ENCODE measurements around the gene TSC1.

TSC1 gene

DNA sequence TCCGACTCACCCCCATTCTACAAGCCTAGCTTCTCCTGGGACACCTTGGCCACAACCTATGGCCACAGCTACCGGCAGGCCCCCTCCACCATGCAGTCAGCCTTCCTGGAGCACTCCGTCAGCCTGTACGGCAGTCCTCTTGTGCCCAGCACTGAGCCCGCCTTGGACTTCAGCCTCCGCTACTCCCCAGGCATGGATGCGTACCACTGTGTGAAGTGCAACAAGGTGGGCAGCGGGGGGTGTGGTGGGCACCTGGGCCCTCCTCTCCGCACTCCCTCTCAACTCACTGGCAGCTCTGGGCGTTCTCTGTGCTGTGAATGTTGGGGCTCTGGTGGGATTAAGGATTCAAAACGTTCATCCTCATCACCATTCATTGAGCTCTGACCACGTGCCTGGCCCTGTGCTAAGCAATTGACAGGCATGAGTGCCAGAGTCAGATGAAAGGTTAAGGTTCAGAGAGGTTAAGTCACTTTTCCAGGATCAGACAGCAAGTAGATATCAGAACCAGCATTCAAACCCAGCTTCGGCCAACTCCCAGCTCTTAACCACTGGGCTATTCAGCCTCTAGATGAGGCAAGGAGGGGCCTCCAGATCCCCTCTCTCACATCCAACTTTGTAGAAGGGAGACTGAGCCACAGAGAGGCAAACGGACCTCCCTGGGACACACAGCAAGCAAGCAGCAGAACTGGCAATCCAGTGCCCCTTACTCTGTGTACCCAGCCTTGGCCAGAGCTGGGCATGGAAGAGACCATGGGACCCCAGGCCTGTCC is 44.0 kb upstream of the TSC1 start:
- TF ChIP-seq, protein P1, sequence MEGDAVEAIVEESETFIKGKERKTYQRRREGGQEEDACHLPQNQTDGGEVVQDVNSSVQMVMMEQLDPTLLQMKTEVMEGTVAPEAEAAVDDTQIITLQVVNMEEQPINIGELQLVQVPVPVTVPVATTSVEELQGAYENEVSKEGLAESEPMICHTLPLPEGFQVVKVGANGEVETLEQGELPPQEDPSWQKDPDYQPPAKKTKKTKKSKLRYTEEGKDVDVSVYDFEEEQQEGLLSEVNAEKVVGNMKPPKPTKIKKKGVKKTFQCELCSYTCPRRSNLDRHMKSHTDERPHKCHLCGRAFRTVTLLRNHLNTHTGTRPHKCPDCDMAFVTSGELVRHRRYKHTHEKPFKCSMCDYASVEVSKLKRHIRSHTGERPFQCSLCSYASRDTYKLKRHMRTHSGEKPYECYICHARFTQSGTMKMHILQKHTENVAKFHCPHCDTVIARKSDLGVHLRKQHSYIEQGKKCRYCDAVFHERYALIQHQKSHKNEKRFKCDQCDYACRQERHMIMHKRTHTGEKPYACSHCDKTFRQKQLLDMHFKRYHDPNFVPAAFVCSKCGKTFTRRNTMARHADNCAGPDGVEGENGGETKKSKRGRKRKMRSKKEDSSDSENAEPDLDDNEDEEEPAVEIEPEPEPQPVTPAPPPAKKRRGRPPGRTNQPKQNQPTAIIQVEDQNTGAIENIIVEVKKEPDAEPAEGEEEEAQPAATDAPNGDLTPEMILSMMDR (IDR thresholded peaks at IDR 0.05; ENCODE audit: low read depth, low read length): no peak
- H3K4me3 ChIP-seq (ENCODE audit: low read depth, low read length): no peak overlapping the region

- TF ChIP-seq, protein P1 (IDR thresholded peaks at IDR 0.05; ENCODE audit: low read depth, low read length): no peak
- H3K4me3 ChIP-seq (ENCODE audit: low read depth, low read length): no peak overlapping the region
Measured at GRCh38 chr9:132986640-132987620, 42.5 kb upstream of the TSC1 start.

DNA sequence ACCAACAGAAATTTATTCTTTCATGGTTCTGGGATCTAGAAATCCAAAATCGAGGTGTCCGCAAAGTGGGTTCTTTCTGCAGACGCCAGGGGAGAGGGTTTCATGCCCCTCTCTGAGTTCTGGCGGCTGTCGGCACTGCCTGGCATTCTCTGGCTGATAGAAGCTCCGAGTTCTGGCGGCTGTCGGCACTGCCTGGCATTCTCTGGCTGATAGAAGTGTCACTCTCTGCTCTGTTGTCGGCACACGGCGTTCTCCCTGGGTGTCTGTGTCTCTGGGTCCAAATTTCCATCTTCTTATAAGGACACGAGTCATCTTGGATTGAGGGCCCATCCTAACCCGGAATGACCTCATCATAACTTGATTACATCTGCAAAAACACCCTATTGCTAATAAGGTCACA is 41.7 kb upstream of the TSC1 start:
- no peak overlapping the region for H3K4me3 ChIP-seq (ENCODE audit: low read depth, low read length)

DNA sequence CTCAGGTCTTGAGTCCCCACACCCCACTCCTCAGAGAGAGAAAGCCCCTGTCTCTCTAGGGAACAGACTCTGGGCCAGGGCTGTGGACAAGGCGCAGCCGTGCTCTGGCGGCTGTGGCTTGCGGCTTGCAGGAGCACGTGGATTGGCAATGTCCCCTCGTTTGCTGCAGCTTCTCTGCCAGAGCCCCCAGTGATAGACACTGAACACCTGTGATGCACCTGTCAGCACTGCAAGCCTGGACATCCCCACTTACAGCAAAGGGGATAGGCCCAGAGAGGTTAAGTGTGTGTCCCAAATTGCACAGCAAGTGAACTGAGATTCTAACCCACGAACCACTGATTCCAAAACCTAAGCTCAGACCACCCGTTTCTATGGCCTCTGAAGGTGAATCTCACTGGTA is 41.1 kb upstream of the TSC1 start:
- TF ChIP-seq, protein P1 (IDR thresholded peaks at IDR 0.05; ENCODE audit: low read depth, low read length): no peak
- H3K4me3 ChIP-seq (ENCODE audit: low read depth, low read length): no peak overlapping the region

More for the DNA sequence above, 41.7 kb upstream of the TSC1 start:
- TF ChIP-seq, protein P1 (IDR thresholded peaks at IDR 0.05; ENCODE audit: low read depth, low read length): no peak

DNA sequence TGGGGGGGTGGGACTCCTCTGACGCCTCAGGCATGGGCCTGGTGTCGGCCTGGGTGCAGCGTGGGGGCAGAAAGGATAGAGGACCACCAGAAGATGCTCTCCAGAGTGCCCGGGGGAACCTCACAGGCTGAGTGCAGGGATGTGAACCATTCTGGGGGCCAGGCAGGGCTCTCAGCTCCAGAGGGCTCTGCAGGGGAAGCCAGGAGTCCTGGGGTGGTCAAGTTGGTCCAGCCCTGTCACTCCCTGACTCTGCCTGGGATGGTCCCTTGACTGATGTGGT is 40.6 kb upstream of the TSC1 start:
- TF ChIP-seq, protein P1 (IDR thresholded peaks at IDR 0.05; ENCODE audit: low read depth, low read length): no peak
- H3K4me3 ChIP-seq (ENCODE audit: low read depth, low read length): no peak overlapping the region

GRCh38 chr9:132984202-132985070 is 40.0 kb upstream of the TSC1 start:
- H3K4me3 ChIP-seq (ENCODE audit: low read depth, low read length): no peak overlapping the region

More at GRCh38 chr9:132984202-132985070, 40.0 kb upstream of the TSC1 start:
- TF ChIP-seq, protein P1 (IDR thresholded peaks at IDR 0.05; ENCODE audit: low read depth, low read length): no peak

Data from WI38 (cell line).